H1 (cell line): ENCODE data around the gene MAP3K15.

ENCODE experiments used
- CTCF ChIP-seq, 3 experiments: IDR thresholded peaks; 1 replicate in 2 of 3; 2 replicates in 1 of 3; pipeline versions ENCODE4 v1.5.1 to v1.6.1; 2011; ENCODE audit warnings: low read length in 3 of 3, mild to moderate bottlenecking in 3 of 3, inconsistent platforms in 2 of 3, low read depth in 1 of 3, moderate library complexity in 1 of 3; ENCODE audit not compliant: insufficient read depth in 1 of 3; ENCODE audit errors: control extremely low read depth in 1 of 3
- EZH2 ChIP-seq: fragments of 200-600 bp; sonication (generic); IDR thresholded peaks from 2 replicates; pipeline ENCODE4 v1.7.1; 2012; ENCODE audit warnings: low read depth, mild to moderate bottlenecking, moderate library complexity, low read length, inconsistent platforms; ENCODE audit not compliant: severe bottlenecking
- MAX ChIP-seq: IDR thresholded peaks from 2 replicates; pipeline ENCODE4 v1.6.1; 2012; ENCODE audit warnings: inconsistent platforms
- POLR2A ChIP-seq, 2 experiments: IDR thresholded peaks; 1 replicate in 1 of 2; 2 replicates in 1 of 2; pipeline ENCODE4 v1.6.1; 2011; ENCODE audit warnings: low read depth in 2 of 2, low read length in 2 of 2, mild to moderate bottlenecking in 2 of 2; ENCODE audit errors: control extremely low read depth in 1 of 2
- POLR2AphosphoS5 ChIP-seq: IDR thresholded peaks from 2 replicates; pipeline ENCODE4 v1.6.1; 2011; ENCODE audit warnings: low read depth, low read length
- RFX5 ChIP-seq: IDR thresholded peaks from 2 replicates; pipeline ENCODE4 v1.6.1; 2011; ENCODE audit warnings: low read depth, low read length, improper control_type of control experiment, borderline replicate concordance
- SIRT6 ChIP-seq: IDR thresholded peaks from one replicate; pipeline ENCODE4 v1.7.1; 2012; ENCODE audit warnings: low read length, inconsistent platforms
- TAF7 ChIP-seq: optimal IDR thresholded peaks from 2 replicates; pipeline ENCODE3; 2011; ENCODE audit warnings: low read depth, mild to moderate bottlenecking, inconsistent platforms, low read length, moderate library complexity, borderline replicate concordance
- TEAD4 ChIP-seq: IDR thresholded peaks from 2 replicates; pipeline ENCODE4 v1.6.1; 2012; ENCODE audit warnings: low read depth, low read length, inconsistent platforms, mixed read lengths

GRCh38 chrX:19392703-19393102, 122.6 kb downstream of the MAP3K15 start:
- no peak for TF ChIP-seq MAX
- TF ChIP-seq POLR2AphosphoS5: no peak
- TF ChIP-seq TEAD4: no peak
- no peak for TF ChIP-seq TAF7
- TF ChIP-seq SIRT6: no peak
- TF ChIP-seq RFX5: no peak
- no peak for TF ChIP-seq EZH2
- TF ChIP-seq POLR2A (IDR thresholded peaks at IDR 0.05; ENCODE audit: control extremely low read depth in 1 of 2, low read depth in 2 of 2, low read length in 2 of 2): no peak
- no peak for TF ChIP-seq CTCF (IDR thresholded peaks at IDR 0.05; ENCODE audit: control extremely low read depth in 1 of 3, insufficient read depth in 1 of 3, low read depth in 1 of 3, low read length in 3 of 3)
